ENCODE measurements around the gene LAS1L.
"Not testable (repeated sequence)": the region's sequence is repeated elsewhere in the genome, so short reads cannot be mapped to it uniquely, and the experiment has no call there.

The LAS1L gene

GRCh38 chrX:65518980-65519379 is 15.6 kb downstream of the LAS1L start:
- DNase-seq, result not testable (repeated sequence)

- no peak for DNase-seq
These were observed 16.7 kb downstream of the LAS1L start for GRCh38 chrX:65517923-65518322.

GRCh38 chrX:65516756-65517155 is 17.8 kb downstream of the LAS1L start:
- DNase-seq, result peak in 40 of 56 donors; percentile 1 to 54 (median 16)

- no peak for DNase-seq
These were observed 21.0 kb downstream of the LAS1L start for GRCh38 chrX:65513610-65514009.

- DNase-seq, result no peak
These were observed 25.2 kb downstream of the LAS1L start for GRCh38 chrX:65509400-65509799.

- no peak for DNase-seq
These were observed 25.7 kb downstream of the LAS1L start for GRCh38 chrX:65508851-65509250.

GRCh38 chrX:65502618-65503017 is 32.0 kb downstream of the LAS1L start:
- no peak for DNase-seq

- no peak for DNase-seq
These were observed 41.2 kb downstream of the LAS1L start for GRCh38 chrX:65493431-65493830.

GRCh38 chrX:65491620-65492019 is 43.0 kb downstream of the LAS1L start:
- DNase-seq, result no peak

- DNase-seq, result no peak
These were observed 46.1 kb downstream of the LAS1L start for GRCh38 chrX:65488495-65488894.

- DNase-seq, result no peak
These were observed 53.6 kb downstream of the LAS1L start for GRCh38 chrX:65480960-65481359.

- not testable (repeated sequence) for DNase-seq
These were observed 55.5 kb downstream of the LAS1L start for GRCh38 chrX:65479102-65479501.

- no peak for DNase-seq
These were observed 58.0 kb downstream of the LAS1L start for GRCh38 chrX:65476564-65476963.

- DNase-seq, result no peak
These were observed 71.0 kb downstream of the LAS1L start for GRCh38 chrX:65463550-65463949.
